Lung (tissue), 12 donors: ENCODE data around the gene CCL4L2. TPM values are rescaled to one million over a fixed set of nuclear protein-coding genes. Genes with fewer than 3 reads are reported as not detected.
"Not testable (repeated sequence)": the region's sequence is repeated elsewhere in the genome, so short reads cannot be mapped to it uniquely, and the experiment has no call there.

Experiments
- ATAC-seq: fragments of 200-7000 bp; cut with Tn5 transposase; one replicate; pipeline ENCODE4 v1.9.1; 2020; ENCODE audit warnings: moderate number of reproducible peaks; ENCODE audit not compliant: insufficient read depth, low FRiP score
- DNase-seq, 3 donors: peaks; one replicate each; pipeline ENCODE4 v3.0.0-alpha.2; 2013 to 2017
- H3K27ac ChIP-seq, 2 donors: one replicate each; pipeline ENCODE4 v1.5.1; 2013; ENCODE audit warnings: mild to moderate bottlenecking in 2 of 2, moderate library complexity in 2 of 2, control low read depth in 1 of 2, inconsistent platforms in 1 of 2, low read depth in 1 of 2, low read length in 1 of 2
- H3K27me3 ChIP-seq, 3 donors: one replicate each; pipeline ENCODE4 v1.5.1; 2013; ENCODE audit warnings: low read length in 2 of 3; ENCODE audit not compliant: control insufficient read depth in 3 of 3, insufficient read depth in 3 of 3
- H3K36me3 ChIP-seq, 4 donors: one replicate each; pipeline ENCODE4 v1.5.1; 2013; ENCODE audit warnings: low read length in 4 of 4, mild to moderate bottlenecking in 1 of 4, moderate library complexity in 1 of 4; ENCODE audit not compliant: control insufficient read depth in 4 of 4, insufficient read depth in 4 of 4
- H3K4me1 ChIP-seq, 5 donors: one replicate each; pipeline ENCODE4 v1.5.1; 2013; ENCODE audit warnings: low read length in 5 of 5, mild to moderate bottlenecking in 2 of 5, moderate library complexity in 1 of 5; ENCODE audit not compliant: control insufficient read depth in 5 of 5, insufficient read depth in 5 of 5
- H3K4me3 ChIP-seq: one replicate; pipeline ENCODE4 v1.5.1; 2013; ENCODE audit warnings: mild to moderate bottlenecking, control low read depth, moderate library complexity
- H3K9ac ChIP-seq, 2 donors: one replicate each; pipeline ENCODE4 v1.5.1; 2013; ENCODE audit warnings: low read length in 2 of 2, control low read depth in 1 of 2; ENCODE audit not compliant: insufficient read depth in 1 of 2
- H3K9me3 ChIP-seq, 4 donors: one replicate each; pipeline ENCODE4 v1.5.1; 2013; ENCODE audit warnings: low read length in 3 of 4, mild to moderate bottlenecking in 1 of 4, moderate library complexity in 1 of 4; ENCODE audit not compliant: control insufficient read depth in 4 of 4, insufficient read depth in 3 of 4
- CTCF ChIP-seq: IDR thresholded peaks from 2 replicates; pipeline ENCODE4 v1.5.1; 2012; ENCODE audit warnings: mild to moderate bottlenecking; ENCODE audit errors: control extremely low read depth, extremely low read depth
- WGBS, 2 donors: extraction: QIAGEN DNeasy Blood & Tissue Kit; methylation state at CpG; one replicate each; pipeline ENCODE4 v1.1.7; 2013; 5-methylcytosine and 5-hydroxymethylcytosine counted together
- polyA plus RNA-seq, 2 donors: library from polyadenylated mRNA; stranded (reverse); fragments of 200-250 nt; gene quantifications; one replicate each; pipeline ENCODE4 v1.2.1, GENCODE V29; 2013
- total RNA-seq, 2 donors: library from RNA; depleted of rRNA in 1 of 2; stranded (reverse); fragments of >200 nt in 1 of 2; gene quantifications; one replicate each; pipeline ENCODE4 v1.2.1, GENCODE V29; 2014 to 2021
- donor health status: control.
- donor health status: control.
- donor health status: Bipolar disorder and iron deficiency.
- donor health status: healthy.
- donor health status: DM: yes; HTN: yes; CAD: no.

Gene CCL4L2
- total and polyA plus RNA-seq, 4 donors: 4.5 to 125 (median 31.4) TPM

- DNase-seq, H3K36me3 ChIP-seq, H3K9me3 ChIP-seq, H3K27ac ChIP-seq, H3K4me3 ChIP-seq, H3K9ac ChIP-seq, ATAC-seq: not testable (repeated sequence)
- Histone ChIP-seq H3K27me3 (peaks cover 0 to 24% (median 0%) of the 10 kb centered on the region in 3 donors), H3K4me1 (peaks cover 0 to 15% (median 6%) of the 10 kb centered on the region in 5 donors)
- 43 to 47% methylated on average over 5 of the region's 5 CpGs for WGBS, 2 donors
Measured at GRCh38 chr17:36187943-36188665, 22.8 kb upstream of the CCL4L2 start.

GRCh38 chr17:36188891-36189306, 22.0 kb upstream of the CCL4L2 start:
- 20 to 28% methylated on average over 7 of the region's 7 CpGs for WGBS, 2 donors
- no peak for TF ChIP-seq CTCF
- Histone ChIP-seq H3K36me3 (no peaks in the 10 kb centered on the region), H3K4me1 (peaks cover 0 to 8% (median 6%) of the 10 kb centered on the region in 5 donors), H3K9me3 (no peaks in the 10 kb centered on the region), H3K27me3 (peaks cover 0 to 20% (median 0%) of the 10 kb centered on the region in 3 donors), H3K9ac (no peak overlapping the region), H3K4me3 (no peak overlapping the region), H3K27ac (no peak overlapping the region)
- DNase-seq (peak in 2 of 3 donors; percentile 39 to 63), ATAC-seq (peak; percentile 48)

GRCh38 chr17:36189993-36190392, 20.9 kb upstream of the CCL4L2 start:
- not testable (repeated sequence) for ATAC-seq, H3K4me3 ChIP-seq, H3K9ac ChIP-seq, H3K27ac ChIP-seq, DNase-seq, H3K4me1 ChIP-seq, H3K36me3 ChIP-seq, H3K9me3 ChIP-seq
- WGBS, 2 donors: 39 to 57% methylated on average over 5 of the region's 5 CpGs
- H3K27me3 ChIP-seq: peaks cover 0 to 16% (median 2%) of the 10 kb centered on the region in 3 donors

GRCh38 chr17:36190549-36191330, 20.1 kb upstream of the CCL4L2 start:
- WGBS, 2 donors: 72 to 74% methylated on average over 9 of the region's 9 CpGs
- not testable (repeated sequence) for H3K4me1 ChIP-seq, H3K9ac ChIP-seq, H3K9me3 ChIP-seq, H3K27ac ChIP-seq, H3K36me3 ChIP-seq, DNase-seq, H3K4me3 ChIP-seq, ATAC-seq
- H3K27me3 ChIP-seq: peaks cover 0 to 19% (median 2%) of the 10 kb centered on the region in 3 donors
